Measurements from ENCODE around the gene FAM221A.
"Not testable (repeated sequence)": the region's sequence is repeated elsewhere in the genome, so short reads cannot be mapped to it uniquely, and the experiment has no call there.

Gene FAM221A

GRCh38 chr7:23679898-23680413, at the start of gene FAM221A:
Gene FAM221A, plus strand, starts transcription at chr7:23680199. Its CDS starts 20 bp downstream, at chr7:23680219.
- peak; percentile 80 for DNase-seq (ENCODE audit: low spot score)

DNA sequence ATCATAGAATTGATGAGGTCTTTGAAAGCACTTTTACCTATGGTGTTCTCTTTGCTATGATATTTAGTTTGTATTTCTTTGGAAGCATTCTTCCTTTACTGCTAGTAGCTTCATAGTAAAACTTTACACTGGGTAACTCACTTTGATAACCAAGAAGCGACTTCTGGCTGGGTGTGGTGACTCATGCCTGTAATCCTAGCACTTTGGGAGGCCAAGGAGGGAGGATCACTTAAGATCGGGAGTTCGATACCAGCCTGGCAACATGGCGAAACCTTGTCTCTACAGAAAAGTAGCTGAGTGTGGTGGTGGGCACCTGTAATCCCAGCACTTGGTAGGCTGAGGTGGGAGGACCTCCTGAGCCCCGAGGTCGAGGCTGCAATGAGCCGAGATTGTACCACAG, 46.6 kb upstream of the FAM221A start:
- DNase-seq (ENCODE audit: low spot score): no peak

DNA sequence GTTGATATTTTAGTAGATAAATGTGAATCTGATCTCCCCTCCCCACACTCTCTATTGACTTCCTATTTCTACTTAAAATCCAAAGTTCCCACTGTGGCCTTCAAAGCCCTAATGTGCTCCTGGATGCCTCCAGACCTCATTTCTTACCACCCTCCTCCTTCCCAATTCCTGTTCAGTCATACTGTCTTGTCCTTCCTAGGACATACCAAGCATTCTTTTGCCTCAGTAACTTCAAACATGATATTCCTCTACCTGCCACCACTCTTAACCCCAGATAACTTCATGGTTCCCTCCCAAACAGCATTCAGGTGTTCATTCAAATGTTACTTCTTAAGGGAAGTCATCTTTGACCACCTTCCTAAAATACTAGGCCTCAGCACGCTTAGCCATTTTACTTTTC, 34.2 kb upstream of the FAM221A start:
- DNase-seq (ENCODE audit: low spot score): no peak

DNA sequence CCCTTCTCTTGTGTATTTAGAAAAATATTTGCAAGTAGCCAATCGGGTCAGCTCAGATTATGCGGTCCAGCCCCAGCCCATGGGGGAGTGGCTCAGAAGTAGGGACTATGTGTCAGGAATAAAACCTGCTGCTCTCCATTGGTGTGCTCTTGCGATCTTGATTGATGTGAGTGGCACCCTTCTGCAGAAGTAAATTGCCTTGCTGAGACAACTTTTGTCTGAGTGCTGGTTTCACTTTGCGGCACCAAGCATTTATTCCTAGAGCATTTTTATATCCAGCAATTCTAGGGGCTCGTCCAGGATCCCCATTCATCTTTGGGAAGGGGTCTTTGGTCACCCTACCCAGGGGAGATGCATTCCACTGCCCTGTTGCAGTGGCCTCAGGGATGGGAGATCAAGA, 26.1 kb upstream of the FAM221A start:
- no peak for DNase-seq (ENCODE audit: low spot score)

GRCh38 chr7:23654508-23654907, 25.5 kb upstream of the FAM221A start:
- DNase-seq (ENCODE audit: low spot score): peak; percentile 26

DNA sequence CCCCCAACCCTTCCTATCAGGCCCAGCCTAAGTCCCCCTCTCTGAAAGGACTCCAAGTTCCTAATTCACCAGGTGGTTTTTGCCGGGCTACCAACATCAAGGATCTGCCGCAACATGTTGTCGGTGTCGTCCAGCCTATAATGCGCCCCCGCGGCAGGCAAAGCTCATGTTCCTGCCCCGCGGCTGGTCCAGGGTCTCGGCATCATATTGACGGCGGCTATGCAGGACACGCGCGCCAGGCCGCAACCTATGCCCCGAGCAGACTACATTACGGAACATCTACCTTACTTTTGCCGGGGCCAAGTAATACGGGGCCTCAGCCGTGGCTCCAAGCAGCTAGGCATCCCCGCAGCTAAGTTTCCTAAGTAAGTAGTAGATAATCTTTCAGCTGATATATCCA, 24.6 kb upstream of the FAM221A start:
- DNase-seq (ENCODE audit: low spot score): no peak

GRCh38 chr7:23658831-23659427, 21.1 kb upstream of the FAM221A start:
- DNase-seq (ENCODE audit: low spot score): no peak

GRCh38 chr7:23661385-23661784, 18.6 kb upstream of the FAM221A start:
- no peak for DNase-seq (ENCODE audit: low spot score)

DNA sequence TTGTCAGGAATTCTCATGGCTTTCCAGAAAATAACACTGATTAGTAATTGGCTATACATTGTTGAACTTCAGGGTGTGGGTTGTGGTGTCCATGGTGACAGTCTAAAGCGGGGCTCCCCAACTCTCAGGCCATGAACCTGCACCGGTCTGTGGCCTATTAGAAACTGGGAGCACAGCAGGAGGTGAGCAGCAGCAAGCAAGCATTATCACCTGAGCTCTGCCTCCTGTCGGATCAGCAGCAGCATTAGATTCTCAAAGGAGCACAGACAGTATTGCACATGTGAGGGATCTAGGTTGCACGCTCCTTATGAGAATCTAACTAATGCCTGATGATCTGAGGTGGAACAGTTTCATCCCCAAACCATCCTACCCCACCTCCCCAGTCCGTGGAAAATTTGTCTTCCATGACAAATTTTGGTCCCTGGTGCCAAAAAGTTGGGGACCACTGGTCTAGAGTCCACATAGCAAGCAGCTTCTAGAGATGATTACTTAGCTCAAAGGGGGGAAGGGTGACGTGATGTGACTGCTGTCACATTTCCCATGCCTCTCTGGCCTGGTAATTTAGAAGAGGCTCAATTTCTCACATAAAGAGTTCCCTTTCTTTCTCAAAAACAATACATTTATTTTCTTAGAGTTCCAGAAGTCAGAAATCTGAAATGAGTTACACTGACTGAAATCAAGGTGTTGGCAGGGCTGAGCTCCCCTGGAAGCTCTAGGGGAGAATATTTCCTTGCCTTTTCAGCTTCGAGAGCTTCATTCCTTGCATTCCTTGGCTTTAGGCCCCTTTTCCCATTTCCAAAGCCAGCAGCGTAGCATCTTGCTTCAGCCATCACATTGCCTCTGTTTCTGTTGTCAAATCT, 17.6 kb upstream of the FAM221A start:
- DNase-seq (ENCODE audit: low spot score): peak; percentile 8

DNA sequence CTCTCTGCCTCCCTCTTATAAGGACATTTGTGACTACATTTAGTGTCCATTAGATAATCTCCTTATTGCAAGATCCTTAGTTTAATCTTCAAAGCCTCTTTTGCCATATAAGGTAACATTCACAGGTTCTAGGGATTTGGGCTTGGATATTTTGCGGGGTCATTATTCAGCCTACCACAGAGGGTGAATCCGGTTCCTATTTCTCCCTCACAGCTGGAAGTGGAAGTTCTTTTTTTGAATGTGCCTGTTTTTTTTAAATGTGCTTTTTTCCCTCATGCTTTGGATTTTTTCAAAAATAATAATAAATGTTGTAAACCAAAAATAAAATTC, 17.1 kb upstream of the FAM221A start:
- DNase-seq (ENCODE audit: low spot score): no peak

GRCh38 chr7:23664122-23664521, 15.9 kb upstream of the FAM221A start:
- no peak for DNase-seq (ENCODE audit: low spot score)

DNA sequence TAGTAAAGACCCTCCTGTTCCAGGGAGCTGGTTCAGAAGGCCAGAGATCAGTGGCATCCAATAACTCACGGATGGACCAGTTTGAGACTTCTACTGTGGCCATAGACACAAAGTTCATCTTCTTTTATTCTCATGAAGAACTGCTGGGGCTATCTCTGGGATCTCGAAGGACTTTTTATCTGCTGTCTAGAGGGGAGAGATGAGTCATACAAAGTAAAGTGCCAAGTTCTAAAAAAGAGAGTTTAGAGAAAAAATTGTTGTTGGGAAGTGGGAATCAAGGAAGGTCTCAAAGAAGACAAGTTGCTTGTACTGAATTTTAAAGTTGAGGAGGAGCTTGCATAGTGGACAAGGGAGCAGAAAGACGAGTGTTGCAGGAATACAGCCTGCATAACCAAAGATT, 8.0 kb upstream of the FAM221A start:
- no peak for DNase-seq (ENCODE audit: low spot score)

- peak; percentile 72 for DNase-seq (ENCODE audit: low spot score)
Observed at GRCh38 chr7:23680414-23681405, 711 bp downstream of the FAM221A start.

GRCh38 chr7:23684041-23684440, 4.0 kb downstream of the FAM221A start:
- not testable (repeated sequence) for DNase-seq (ENCODE audit: low spot score)

GRCh38 chr7:23685731-23686130, 5.7 kb downstream of the FAM221A start:
- DNase-seq (ENCODE audit: low spot score): no peak

DNA sequence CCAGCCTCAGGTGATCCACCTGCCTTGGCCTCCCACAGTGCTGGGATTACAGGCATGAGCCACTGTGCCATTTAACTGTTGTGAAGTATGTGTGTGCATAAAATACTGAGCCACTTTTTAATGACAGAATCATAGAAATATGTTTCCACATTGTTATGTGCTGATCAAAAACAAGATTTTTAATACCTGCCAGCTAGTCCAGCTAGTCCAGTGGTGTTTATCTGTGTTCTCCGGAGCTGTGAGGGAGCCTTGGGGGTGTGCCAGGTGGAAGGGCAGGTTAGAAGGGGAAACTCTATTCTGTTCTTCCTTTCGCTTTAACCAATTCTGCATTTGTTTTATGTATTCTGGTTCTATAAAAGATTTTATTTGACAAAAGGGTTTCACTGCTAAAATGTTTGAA, 7.0 kb downstream of the FAM221A start:
- DNase-seq (ENCODE audit: low spot score): no peak

DNA sequence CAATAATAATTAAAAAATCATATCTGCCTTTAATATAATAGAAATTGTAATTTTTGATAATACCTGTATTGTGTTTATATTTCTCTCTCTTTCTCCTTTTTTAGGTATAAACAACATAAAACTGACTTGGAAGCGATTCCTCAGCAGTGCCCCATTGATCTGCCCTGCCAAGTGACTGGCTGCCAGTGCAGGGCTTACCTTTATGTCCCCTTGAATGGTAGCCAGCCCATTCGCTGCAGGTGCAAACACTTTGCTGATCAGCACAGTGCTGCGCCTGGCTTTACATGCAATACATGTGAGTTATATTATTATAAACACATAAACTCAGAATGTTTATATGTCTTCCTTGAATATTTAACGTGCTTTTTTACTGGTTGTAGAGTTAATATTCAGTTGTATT, 9.2 kb downstream of the FAM221A start:
- DNase-seq (ENCODE audit: low spot score): no peak

- DNase-seq (ENCODE audit: low spot score): no peak
Observed at GRCh38 chr7:23691320-23691719, 11.3 kb downstream of the FAM221A start.

DNA sequence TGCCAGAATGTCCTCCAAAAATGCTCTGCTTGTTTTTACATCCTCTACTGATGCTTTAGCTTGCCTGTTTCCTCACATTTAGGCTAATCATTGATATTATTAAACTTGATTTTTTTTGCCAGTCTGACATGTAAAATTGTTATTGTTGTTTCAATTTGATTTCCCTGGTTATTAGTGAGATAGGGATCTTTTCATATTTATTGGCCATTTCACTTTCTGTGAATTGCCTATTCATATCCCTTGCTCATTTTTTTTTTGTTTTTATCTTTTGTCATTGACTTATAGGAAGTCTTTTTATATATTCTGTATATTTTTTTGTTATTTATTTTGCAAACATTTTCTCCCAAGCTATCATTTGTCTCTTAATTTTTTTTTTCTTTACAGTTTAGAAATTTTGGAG, 13.2 kb downstream of the FAM221A start:
- DNase-seq (ENCODE audit: low spot score): no peak

DNA sequence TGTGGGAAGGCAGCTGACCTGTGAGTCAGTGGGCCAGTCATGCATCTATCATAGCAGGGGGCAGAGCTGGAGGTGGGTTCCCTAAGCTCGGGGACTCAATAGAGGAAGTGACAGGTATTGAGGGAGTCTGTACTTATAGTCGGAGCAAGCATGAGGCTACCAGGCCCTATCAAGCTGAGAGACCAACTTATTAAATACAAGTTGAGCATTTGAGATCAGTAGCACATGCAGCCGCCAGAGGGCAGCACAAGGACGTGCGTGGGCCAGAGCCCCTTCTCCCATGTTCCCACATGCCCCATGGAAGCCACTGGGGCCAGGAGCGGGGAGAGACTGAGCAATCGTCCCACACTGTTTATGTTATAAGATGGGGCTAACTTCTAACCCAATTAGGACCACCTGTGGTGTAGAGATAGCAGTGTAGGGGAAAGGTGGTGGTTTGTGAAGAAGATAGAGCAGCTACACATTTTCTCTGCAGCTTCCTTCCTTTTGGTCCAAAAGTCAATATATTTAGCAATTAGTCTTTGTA, 17.0 kb downstream of the FAM221A start:
- DNase-seq (ENCODE audit: low spot score): peak; percentile 45

GRCh38 chr7:23698822-23699221, 18.8 kb downstream of the FAM221A start:
- DNase-seq (ENCODE audit: low spot score): no peak

- DNase-seq (ENCODE audit: low spot score): no peak
Observed at GRCh38 chr7:23700046-23700445, 20.0 kb downstream of the FAM221A start.

Data from cerebellar cortex (tissue), 1 donor.